K562 (cell line): ENCODE results near the gene NYAP2. TPM values are rescaled to one million over a fixed set of nuclear protein-coding genes. Genes with fewer than 3 reads are reported as not detected.

ENCODE experiments used
- ATAC-seq: fragments of 200-7000 bp; cut with Tn5 transposase; 3 replicates; pipeline ENCODE4 v1.9.1; 2020; ENCODE audit warnings: moderate library complexity
- BruUV-seq: library from RNA; stranded (reverse); fragments of 400-500 nt; replicated peaks from 2 replicates; lab custom pipeline; 2021; lab: Mats Ljungman, UMichigan
- CTCF ChIA-PET: fragments of 300-600 bp; formaldehyde crosslinking; extraction: SDS; loops from one replicate; lab custom pipeline; 2021; ENCODE audit warnings: low intra/inter-chr PET ratio; lab: Yijun Ruan, JAX
- POLR2A ChIA-PET: fragments of 300-600, 350-650 bp; sonication (Branson Sonifier 250); formaldehyde crosslinking; extraction: SDS; loops from one replicate; lab custom pipeline; 2021; ENCODE audit warnings: antibody characterized with exemption, inconsistent platforms; lab: Yijun Ruan, JAX
- DNase-seq, 4 experiments: peaks; one replicate each; pipeline versions ENCODE4 v3.0.0 to v3.0.0-alpha.2; 2011 to 2018; ENCODE audit warnings: low spot score in 3 of 4, mixed read lengths in 3 of 4; ENCODE audit errors: extremely low read depth in 1 of 4
- FAIRE-seq: peaks from 2 replicates; lab custom pipeline; 2011; peaks lifted over from hg19 to GRCh38; lab: Jason Lieb, UNC
- H2AFZ ChIP-seq: 2 replicates; pipeline ENCODE4 v1.6.0; 2011; ENCODE audit warnings: low read depth, low read length, control low read depth, inconsistent platforms
- H3K27ac ChIP-seq: fragments of 200-600 bp; 3 replicates; pipeline ENCODE4 v1.8.0; 2011; ENCODE audit warnings: low read depth, mild to moderate bottlenecking, control low read depth, inconsistent platforms, low read length, moderate library complexity, mixed read lengths; ENCODE audit errors: extremely low read depth
- H3K27me3 ChIP-seq, 2 experiments: fragments of 300-600 bp in 1 of 2; 2 replicates in 1 of 2; 3 replicates in 1 of 2; pipeline versions ENCODE4 v1.6.0 to v1.8.0; 2011; ENCODE audit warnings: inconsistent platforms in 2 of 2, low read length in 2 of 2, mild to moderate bottlenecking in 1 of 2, mixed read lengths in 1 of 2, moderate library complexity in 1 of 2; ENCODE audit not compliant: control insufficient read depth in 2 of 2, insufficient read depth in 2 of 2
- H3K36me3 ChIP-seq: fragments of 300-600 bp; 3 replicates; pipeline ENCODE4 v1.8.0; 2011; ENCODE audit warnings: mild to moderate bottlenecking, low read length, inconsistent platforms; ENCODE audit not compliant: control insufficient read depth, insufficient read depth
- H3K4me1 ChIP-seq, 2 experiments: fragments of 200-600 bp in 1 of 2; replicated peaks in 1 of 2; 2 replicates in 1 of 2; 3 replicates in 1 of 2; pipeline versions ENCODE4 v1.5.1 to v1.8.0; 2011; ENCODE audit warnings: inconsistent platforms in 2 of 2, low read length in 2 of 2, mild to moderate bottlenecking in 1 of 2, mixed read lengths in 1 of 2, moderate library complexity in 1 of 2; ENCODE audit not compliant: control insufficient read depth in 2 of 2, insufficient read depth in 2 of 2
- H3K4me2 ChIP-seq: 2 replicates; pipeline ENCODE4 v1.6.1; 2011; ENCODE audit warnings: low read length, control low read depth, inconsistent platforms, mixed read lengths; ENCODE audit not compliant: insufficient read depth
- H3K4me3 ChIP-seq: fragments of 200-600 bp; sonication (generic), shearing (Covaris generic); 2 replicates; pipeline ENCODE4 v1.5.1; 2016; ENCODE audit warnings: control low read depth, inconsistent platforms
- H3K79me2 ChIP-seq: fragments of 200-600 bp; 3 replicates; pipeline ENCODE4 v1.8.0; 2011; ENCODE audit warnings: low read length, inconsistent platforms; ENCODE audit not compliant: control insufficient read depth, insufficient read depth
- H3K9ac ChIP-seq, 2 experiments: 2 replicates each; pipeline versions ENCODE4 v1.6.0 to v1.6.1; 2011; ENCODE audit warnings: low read depth in 2 of 2, low read length in 2 of 2, control low read depth in 1 of 2, inconsistent platforms in 1 of 2, mild to moderate bottlenecking in 1 of 2, mixed read lengths in 1 of 2; ENCODE audit not compliant: insufficient read depth in 1 of 2
- H3K9me1 ChIP-seq: one replicate; pipeline ENCODE4 v1.6.0; 2011; ENCODE audit warnings: inconsistent platforms, mild to moderate bottlenecking, low read length, moderate library complexity; ENCODE audit not compliant: control insufficient read depth, insufficient read depth
- H3K9me3 ChIP-seq: replicated peaks from 2 replicates; pipeline ENCODE4 v1.5.1; 2011; ENCODE audit warnings: low read depth, low read length, inconsistent platforms; ENCODE audit not compliant: control insufficient read depth, insufficient read depth
- H4K20me1 ChIP-seq: replicated peaks from 2 replicates; pipeline ENCODE4 v1.6.1; 2011; ENCODE audit warnings: low read length, inconsistent platforms, mixed read lengths; ENCODE audit not compliant: control insufficient read depth, insufficient read depth
- CBFB ChIP-seq: sonication (generic); formaldehyde crosslinking; IDR thresholded peaks from 2 replicates; pipeline ENCODE4 v1.4.0; 2020; ENCODE audit warnings: mild to moderate bottlenecking, missing genetic modification reagents
- CC2D1A ChIP-seq: fragments of 450-650 bp; IDR thresholded peaks from 2 replicates; pipeline ENCODE4 v1.6.1; 2017; ENCODE audit warnings: mild to moderate bottlenecking
- CHAMP1 ChIP-seq: fragments of 450-650 bp; IDR thresholded peaks from 2 replicates; pipeline ENCODE4 v1.6.1; 2016; ENCODE audit warnings: mild to moderate bottlenecking
- COPS2 ChIP-seq: fragments of 450-650 bp; conservative IDR thresholded peaks from 2 replicates; pipeline ENCODE4 v1.6.1; 2016; ENCODE audit warnings: mild to moderate bottlenecking, moderate library complexity
- FOXA3 ChIP-seq, 2 experiments: fragments of 450-650 bp in 1 of 2; sonication (generic) in 1 of 2; formaldehyde crosslinking; IDR thresholded peaks in 1 of 2; conservative IDR thresholded peaks in 1 of 2; 2 replicates each; pipeline versions ENCODE4 v1.4.0 to v1.8.0; 2020 to 2022; ENCODE audit warnings: mild to moderate bottlenecking in 2 of 2, missing genetic modification reagents in 1 of 2
- POLR3A ChIP-seq: IDR thresholded peaks from 2 replicates; pipeline ENCODE4 v1.6.1; 2011; ENCODE audit warnings: borderline replicate concordance, mild to moderate bottlenecking, moderate library complexity; ENCODE audit not compliant: insufficient read length, insufficient read depth; ENCODE audit errors: extremely low read depth
- RAD51 ChIP-seq: fragments of 450-650 bp; IDR thresholded peaks from 2 replicates; pipeline ENCODE4 v1.7.1; 2016; ENCODE audit warnings: low read depth, mild to moderate bottlenecking, borderline replicate concordance
- RERE ChIP-seq: sonication (generic); formaldehyde crosslinking; IDR thresholded peaks from 2 replicates; pipeline ENCODE4 v1.8.0; 2023; ENCODE audit warnings: missing genetic modification reagents, mild to moderate bottlenecking, borderline replicate concordance
- TFE3 ChIP-seq: fragments of 450-650 bp; formaldehyde crosslinking; IDR thresholded peaks from 2 replicates; pipeline ENCODE4 v1.4.0; 2020; ENCODE audit warnings: mild to moderate bottlenecking, mixed read lengths
- THRAP3 ChIP-seq: fragments of 450-650 bp; IDR thresholded peaks from 2 replicates; pipeline ENCODE4 v1.6.1; 2016; ENCODE audit warnings: mild to moderate bottlenecking, inconsistent platforms, borderline replicate concordance
- ZC3H4 ChIP-seq: sonication (generic); formaldehyde crosslinking; IDR thresholded peaks from 2 replicates; pipeline ENCODE4 v1.9.0; 2021; ENCODE audit warnings: missing genetic modification reagents, borderline replicate concordance
- ZNF324 ChIP-seq: fragments of 250-450 bp; sonication (Bioruptor Pico); IDR thresholded peaks from 2 replicates; pipeline ENCODE4 v1.4.0; 2020; ENCODE audit warnings: mild to moderate bottlenecking
- ZNF436 ChIP-seq: fragments of 250-450, 450-650 bp; sonication (Bioruptor Pico); formaldehyde crosslinking; IDR thresholded peaks from 2 replicates; pipeline ENCODE4 v1.7.0; 2020; ENCODE audit warnings: mild to moderate bottlenecking
- WGBS: fragments of 100-300 bp; shearing (Covaris generic); methylation state at CpG from one replicate; pipeline ENCODE4 v1.1.6; 2016; ENCODE audit warnings: low coverage, mixed read lengths; ENCODE audit not compliant: insufficient coverage; ENCODE audit errors: missing lambda C conversion rate; 5-methylcytosine and 5-hydroxymethylcytosine counted together
- in situ Hi-C: fragments of 300-500 bp; cut with MboI; formaldehyde crosslinking; loops from 4 replicates; pipeline ENCODE4 v1.15.0; 2018; ENCODE audit warnings: inconsistent platforms, mixed read lengths
- intact Hi-C: fragments of 100-400 bp; cut with micrococcal nuclease; formaldehyde crosslinking; loops from 2 replicates; pipeline ENCODE4 v1.14.2; 2022
- polyA plus RNA-seq, 8 experiments: library from polyadenylated mRNA; depleted of rRNA in 4 of 8; stranded (reverse) in 5 of 8; unstranded in 3 of 8; fragments of >200 nt; fragmentation: Nextera tagmentation in 2 of 8; fragmentation: Illumina TruSeq in 1 of 8; extraction: Ambion mirVana in 2 of 8; extraction: Trizol in 1 of 8; gene quantifications; 2 replicates each; pipeline versions ENCODE4 v1.2.1 to v1.2.3, GENCODE V29; 2011 to 2014; ENCODE audit warnings: inconsistent platforms in 1 of 8, missing spikeins in 1 of 8
- total RNA-seq, 7 experiments: library from RNA; depleted of rRNA in 6 of 7; stranded (reverse); fragments of >200 nt in 6 of 7; fragmentation: Illumina TruSeq in 2 of 7; extraction: Trizol in 2 of 7; gene quantifications; 2 replicates each; pipeline versions ENCODE4 v1.2.1 to v1.2.3, GENCODE V29; 2011 to 2021; ENCODE audit warnings: low replicate concordance in 1 of 7

The NYAP2 gene
- total and polyA plus RNA-seq, 9 of the 15 experiments (the other 6 are each of a cell fraction or from before 2014, with no cell fraction given) = 0.03 to 0.04 (median 0.04) TPM; not detected in 3

- Histone ChIP-seq H3K4me3 (no peak overlapping the region), H3K9me3 (0 out of 2 replicates have a peak, but pooled peaks cover 1% of the 10 kb centered on the region), H3K27me3 (no peaks in the 10 kb centered on the region), H3K36me3 (no peaks in the 10 kb centered on the region), H3K79me2 (no peaks in the 10 kb centered on the region), H2AFZ (no peak overlapping the region), H3K27ac (no peak overlapping the region), H3K9ac (no peak overlapping the region), H3K4me2 (no peak overlapping the region), H3K4me1 (no peaks in the 10 kb centered on the region), H4K20me1 (no peaks in the 10 kb centered on the region), H3K9me1 (no peaks in the 10 kb centered on the region)
- CTCF ChIA-PET = no interaction called here
- intact Hi-C loops (no loop called here), in situ Hi-C loops (no loop called here)
- ATAC-seq (no peak), DNase-seq (no peak), FAIRE-seq (no peak)
- POLR2A ChIA-PET = no interaction called here
- WGBS = 9% methylated on average over 2 of the region's 2 CpGs
- no TSS peak for BruUV-seq
- TF ChIP-seq ZC3H4 (CRISPR knock-in tag) = no peak
- no peak for TF ChIP-seq TFE3
- no peak for TF ChIP-seq RAD51
- no peak for TF ChIP-seq CHAMP1
- no peak for TF ChIP-seq ZNF324 (CRISPR knock-in tag)
- no peak for TF ChIP-seq COPS2
- TF ChIP-seq FOXA3 (CRISPR knock-in tag; conservative IDR thresholded peaks at IDR 0.05 in 1 of 2, IDR thresholded peaks at IDR 0.05 in 1 of 2) = no peak
- TF ChIP-seq CBFB (CRISPR knock-in tag) = no peak
- TF ChIP-seq POLR3A = no peak
- TF ChIP-seq CC2D1A = no peak
- no peak for TF ChIP-seq THRAP3
- TF ChIP-seq ZNF436 (CRISPR knock-in tag) = no peak
- no peak for TF ChIP-seq RERE (CRISPR knock-in tag)
Measured at GRCh38 chr2:225479386-225479785, 79.9 kb downstream of the NYAP2 start.
